ENCODE results near the gene SPATA25. TPM values are rescaled to one million over a fixed set of nuclear protein-coding genes. Genes with fewer than 3 reads are reported as not detected.
"Not testable (repeated sequence)": the region's sequence is repeated elsewhere in the genome, so short reads cannot be mapped to it uniquely, and the experiment has no call there.

SPATA25 gene
- total and polyA plus RNA-seq, 8 donors, result 0.50 to 15.5 (median 4.2) TPM; not detected in 3

DNA sequence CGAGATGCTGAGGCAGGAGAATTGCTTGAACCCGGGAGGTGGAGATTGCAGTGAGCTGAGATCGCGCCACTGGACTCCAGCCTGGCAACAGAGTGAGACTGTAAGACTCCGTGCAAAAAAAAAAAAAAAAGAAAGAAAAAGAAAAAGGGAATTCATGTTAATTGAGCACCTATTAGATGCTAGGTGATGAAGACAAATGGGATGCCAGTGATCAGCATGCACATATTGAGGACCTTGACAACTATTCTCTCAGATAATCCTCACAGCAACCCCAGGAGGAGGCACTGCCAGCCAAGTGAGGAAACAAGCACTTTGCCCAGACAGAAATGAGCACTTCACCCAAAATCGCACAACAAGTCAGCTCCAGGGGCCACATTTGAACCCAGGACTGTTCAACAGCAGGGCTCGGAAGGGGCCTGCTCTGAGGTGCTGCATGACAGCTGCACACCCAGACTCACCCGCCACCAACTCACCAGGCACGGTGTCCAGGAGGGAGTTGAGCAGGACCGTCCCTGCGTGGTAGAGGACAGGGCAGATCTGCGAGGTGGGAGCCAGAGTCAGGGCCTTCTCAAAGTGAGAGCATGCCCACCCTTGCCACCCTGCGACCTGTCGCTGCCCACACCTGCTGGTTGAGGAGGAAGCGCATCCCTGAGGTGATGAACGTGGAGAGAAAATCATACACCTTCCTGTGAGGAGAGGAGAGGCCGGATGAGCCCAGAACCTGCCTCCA lies 20.0 kb upstream of the SPATA25 start:
- Histone ChIP-seq H3K36me3 (peaks cover 0 to 48% (median 38%) of the 10 kb centered on the region in 4 donors), H3K9me3 (no peaks in the 10 kb centered on the region), H3K4me1 (peaks cover 13 to 24% (median 19%) of the 10 kb centered on the region in 4 donors), H3K27ac (no peak overlapping the region), H3K4me3 (no peak overlapping the region), H3K27me3 (peaks cover 0 to 7% (median 0%) of the 10 kb centered on the region in 3 donors)
- no peak for TF ChIP-seq POLR2A (IDR thresholded peaks at IDR 0.05)
- no peak for TF ChIP-seq EP300 (IDR thresholded peaks at IDR 0.05)
- no peak for TF ChIP-seq POLR2AphosphoS5 (IDR thresholded peaks at IDR 0.05)
- no peak for TF ChIP-seq CTCF (IDR thresholded peaks at IDR 0.05)
- WGBS, 5 donors, result 91 to 94% (median 93%) methylated on average over 17 of the region's 17 CpGs
- intact Hi-C loops (cut with DNase I; ENCODE audit: low total_unique reads), result no loop called here
- DNase-seq, result no peak

- Histone ChIP-seq H3K27me3 (no peaks in the 10 kb centered on the region), H3K4me1 (peaks cover 0 to 10% (median 5%) of the 10 kb centered on the region in 4 donors), H3K4me3 (no peak overlapping the region), H3K9me3 (no peaks in the 10 kb centered on the region), H3K36me3 (peaks cover 3 to 65% (median 55%) of the 10 kb centered on the region in 4 donors), H3K27ac (no peak overlapping the region)
- no peak for DNase-seq
- intact Hi-C loops (cut with DNase I; ENCODE audit: low total_unique reads), result no loop called here
- TF ChIP-seq POLR2AphosphoS5 (IDR thresholded peaks at IDR 0.05), result no peak
- TF ChIP-seq EP300 (IDR thresholded peaks at IDR 0.05), result no peak
- TF ChIP-seq CTCF (IDR thresholded peaks at IDR 0.05), result no peak
- no peak for TF ChIP-seq POLR2A (IDR thresholded peaks at IDR 0.05)
- 86 to 91% (median 88%) methylated on average over 8 of the region's 8 CpGs for WGBS, 5 donors
Observed at GRCh38 chr20:45905505-45906079, 18.2 kb upstream of the SPATA25 start.

DNA sequence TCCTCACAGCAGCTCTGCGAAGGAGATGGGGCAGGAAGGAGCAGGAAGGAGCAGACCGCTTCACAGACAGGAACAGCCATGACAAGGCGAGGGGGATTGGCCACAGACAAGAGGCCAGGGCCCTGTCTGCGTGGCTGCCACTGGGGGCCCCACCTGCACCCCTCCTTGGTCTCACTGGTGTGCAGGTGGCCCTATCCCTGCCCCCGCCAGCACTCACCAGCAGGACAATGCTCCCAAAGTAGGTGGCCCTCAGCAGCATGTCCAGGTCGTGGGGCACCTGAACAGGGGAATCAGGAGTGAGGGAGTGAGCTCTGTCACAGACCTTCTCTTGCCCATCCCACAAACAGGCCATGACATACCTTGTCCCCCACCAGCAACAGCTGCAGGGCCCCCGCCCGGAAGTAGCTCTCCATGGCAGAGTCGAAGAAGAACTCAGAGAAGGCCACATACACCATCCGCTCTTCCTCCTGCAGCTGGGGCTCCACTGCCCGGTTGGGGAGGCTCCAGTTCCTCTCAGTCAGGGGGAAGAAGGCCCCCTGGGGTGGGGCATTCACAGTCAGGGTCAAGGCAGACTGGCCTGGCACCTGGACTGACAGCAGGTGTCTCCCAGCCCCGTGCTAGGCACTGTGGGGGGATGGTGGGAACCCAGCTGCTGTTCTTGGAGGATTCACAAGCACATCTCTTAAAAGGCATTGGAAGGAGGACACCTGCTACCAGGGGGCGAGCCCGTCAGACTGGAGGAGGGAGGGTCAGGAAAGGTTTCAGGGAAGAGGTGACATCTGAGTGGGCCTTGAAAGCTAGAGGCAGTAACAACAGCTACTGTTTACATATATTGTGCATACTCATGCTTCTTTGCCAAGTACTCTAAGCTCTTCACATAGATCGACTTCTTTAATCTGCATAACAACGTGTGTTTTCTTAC lies 17.4 kb upstream of the SPATA25 start:
- Histone ChIP-seq H3K27ac (no peak overlapping the region), H3K27me3 (no peaks in the 10 kb centered on the region), H3K36me3 (peaks cover 3 to 71% (median 61%) of the 10 kb centered on the region in 4 donors), H3K4me1 (peaks cover 0 to 2% (median 1%) of the 10 kb centered on the region in 4 donors), H3K9me3 (no peaks in the 10 kb centered on the region), H3K4me3 (no peak overlapping the region)
- intact Hi-C loops (cut with DNase I; ENCODE audit: low total_unique reads), result no loop called here
- DNase-seq, result no peak
- TF ChIP-seq EP300 (IDR thresholded peaks at IDR 0.05) (no peak), POLR2AphosphoS5 (IDR thresholded peaks at IDR 0.05) (no peak), CTCF (IDR thresholded peaks at IDR 0.05) (no peak), POLR2A (IDR thresholded peaks at IDR 0.05) (no peak)
- WGBS, 5 donors, result 77 to 81% (median 79%) methylated on average over 14 to 16 of the region's 16 CpGs

GRCh38 chr20:45902199-45902701 lies 14.8 kb upstream of the SPATA25 start:
- TF ChIP-seq POLR2AphosphoS5 (IDR thresholded peaks at IDR 0.05) (no peak), EP300 (IDR thresholded peaks at IDR 0.05) (no peak), POLR2A (IDR thresholded peaks at IDR 0.05) (no peak), CTCF (IDR thresholded peaks at IDR 0.05) (no peak)
- H3K27ac ChIP-seq, result no peak overlapping the region
- DNase-seq, result no peak
- no peaks in the 10 kb centered on the region for H3K27me3 ChIP-seq
- no peaks in the 10 kb centered on the region for H3K9me3 ChIP-seq
- intact Hi-C loops (cut with DNase I; ENCODE audit: low total_unique reads), result no loop called here
- 89 to 97% (median 93%) methylated on average over 11 to 14 of the region's 14 CpGs for WGBS, 5 donors
- no peaks in the 10 kb centered on the region for H3K4me1 ChIP-seq
- H3K36me3 ChIP-seq, result peaks cover 3 to 90% (median 81%) of the 10 kb centered on the region in 4 donors
- H3K4me3 ChIP-seq, result no peak overlapping the region

- H3K27me3 ChIP-seq; DNase-seq; H3K4me1 ChIP-seq; intact Hi-C loops (cut with DNase I; ENCODE audit: low total_unique reads); H3K27ac ChIP-seq; H3K9me3 ChIP-seq; H3K4me3 ChIP-seq: not testable (repeated sequence)
- WGBS, 5 donors, result 86 to 96% (median 90%) methylated on average over 6 of the region's 6 CpGs
- H3K36me3 ChIP-seq, result peaks cover 11 to 92% (median 85%) of the 10 kb centered on the region in 4 donors
Observed at GRCh38 chr20:45901332-45901731, 13.9 kb upstream of the SPATA25 start.
